GM21367 (cell line): ENCODE results near the gene LAPTM5.

Source experiments
- ATAC-seq: cut with Tn5 transposase; IDR thresholded peaks from one replicate; pipeline ENCODE4 v1.9.1; 2021; ENCODE audit not compliant: unreplicated experiment

LAPTM5 gene

GRCh38 chr1:30732277-30732996, 25.1 kb downstream of the LAPTM5 start:
- no peak for ATAC-seq

GRCh38 chr1:30731806-30732276, 25.7 kb downstream of the LAPTM5 start:
- no peak for ATAC-seq

GRCh38 chr1:30731109-30731805, 26.3 kb downstream of the LAPTM5 start:
- no peak for ATAC-seq

DNA sequence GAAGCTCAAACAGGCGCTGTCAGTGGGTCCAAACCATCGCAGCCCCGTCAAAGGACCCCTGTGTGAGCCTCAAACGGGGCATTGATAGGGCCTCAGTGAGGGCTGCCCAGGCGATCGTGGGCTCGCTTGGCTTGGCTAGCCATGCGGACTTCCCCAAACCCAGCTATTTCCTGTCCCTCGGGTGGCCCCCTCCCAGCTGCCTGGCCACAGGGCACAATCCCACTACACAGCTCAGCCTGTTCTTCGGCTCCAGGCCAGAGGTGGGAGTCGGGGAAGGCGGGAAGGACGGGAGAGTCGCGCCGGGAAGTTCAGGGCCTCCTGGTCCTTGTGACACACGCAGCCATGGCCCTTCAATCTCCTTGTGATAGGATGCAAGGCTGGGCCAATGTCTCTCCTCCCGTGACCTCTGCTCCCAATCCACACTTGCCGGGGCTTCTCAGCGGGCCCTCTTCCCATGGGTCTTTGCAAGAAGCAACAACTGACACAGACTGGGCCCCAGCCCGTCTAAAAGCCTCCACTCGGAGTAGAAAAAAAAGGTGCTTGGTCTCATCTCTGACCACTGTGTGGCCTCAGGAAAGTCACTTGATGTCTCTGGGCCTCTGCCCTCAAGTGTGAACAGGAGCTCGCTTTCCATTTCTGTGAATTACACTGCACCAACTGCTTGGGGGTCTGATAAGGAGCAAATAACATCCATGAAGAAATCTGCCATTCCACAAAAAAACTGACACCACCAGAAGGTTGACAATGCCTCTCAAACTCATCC, 27.0 kb downstream of the LAPTM5 start:
- ATAC-seq = no peak

- no peak for ATAC-seq
Measured at GRCh38 chr1:30729901-30730300, 27.7 kb downstream of the LAPTM5 start.

DNA sequence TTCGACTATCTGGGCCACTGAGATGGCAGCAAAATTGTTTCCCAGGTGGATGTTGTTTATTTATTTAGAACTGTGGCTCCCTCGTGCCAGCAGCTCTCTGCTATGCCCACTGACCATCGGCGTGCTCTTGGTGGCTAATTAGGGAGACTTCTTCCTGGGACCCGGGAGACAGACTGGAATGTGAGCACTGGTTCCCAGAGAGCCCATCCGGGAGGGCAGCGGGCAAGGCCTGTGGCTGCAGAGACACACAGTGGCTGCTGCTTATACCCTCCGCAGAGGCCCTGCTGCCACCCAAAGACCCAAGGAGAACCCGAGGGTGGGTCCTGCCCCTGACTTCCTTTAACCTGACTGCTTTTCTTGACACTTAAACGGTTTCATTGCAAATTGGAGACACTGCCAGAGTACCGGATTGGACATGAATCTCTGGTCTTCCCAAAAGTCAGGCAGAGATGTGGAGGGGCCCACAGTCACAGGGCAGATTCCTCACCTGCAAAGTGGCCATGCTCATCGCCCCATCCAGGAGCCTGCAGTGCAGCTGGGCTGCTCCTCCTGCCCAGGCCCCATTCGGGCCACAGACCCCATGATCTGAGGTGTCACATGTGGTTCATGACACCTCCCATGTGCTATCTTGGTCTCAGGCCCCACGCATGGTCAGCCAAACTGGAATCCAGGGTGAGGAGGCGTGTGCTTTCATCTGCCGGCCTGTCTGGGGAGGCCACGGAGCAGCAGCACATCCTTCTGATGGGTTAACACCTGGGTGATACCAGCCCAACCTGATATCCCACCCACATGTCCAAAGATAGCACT, 28.5 kb downstream of the LAPTM5 start:
- ATAC-seq = no peak

GRCh38 chr1:30728340-30728739, 29.2 kb downstream of the LAPTM5 start:
- ATAC-seq = no peak

DNA sequence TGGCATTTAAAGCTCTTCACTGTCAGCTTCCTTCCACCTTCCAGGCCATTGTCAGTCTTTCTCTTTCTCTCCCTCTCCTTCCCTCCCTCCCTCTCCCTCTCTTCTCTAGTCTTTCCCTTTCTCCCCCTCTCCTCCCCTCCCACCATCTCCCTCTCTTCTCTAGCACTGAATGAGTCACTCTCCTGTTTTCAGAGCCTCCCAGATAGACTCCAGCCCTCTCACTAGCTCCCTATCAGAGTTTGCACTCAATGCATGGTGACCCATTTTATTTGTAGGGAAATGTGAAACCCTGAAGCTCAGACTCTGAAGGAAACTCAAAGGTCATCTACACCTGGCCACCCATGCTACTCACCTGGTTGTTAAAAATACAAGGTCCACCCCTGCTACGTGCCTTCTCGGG, 29.8 kb downstream of the LAPTM5 start:
- no peak for ATAC-seq

DNA sequence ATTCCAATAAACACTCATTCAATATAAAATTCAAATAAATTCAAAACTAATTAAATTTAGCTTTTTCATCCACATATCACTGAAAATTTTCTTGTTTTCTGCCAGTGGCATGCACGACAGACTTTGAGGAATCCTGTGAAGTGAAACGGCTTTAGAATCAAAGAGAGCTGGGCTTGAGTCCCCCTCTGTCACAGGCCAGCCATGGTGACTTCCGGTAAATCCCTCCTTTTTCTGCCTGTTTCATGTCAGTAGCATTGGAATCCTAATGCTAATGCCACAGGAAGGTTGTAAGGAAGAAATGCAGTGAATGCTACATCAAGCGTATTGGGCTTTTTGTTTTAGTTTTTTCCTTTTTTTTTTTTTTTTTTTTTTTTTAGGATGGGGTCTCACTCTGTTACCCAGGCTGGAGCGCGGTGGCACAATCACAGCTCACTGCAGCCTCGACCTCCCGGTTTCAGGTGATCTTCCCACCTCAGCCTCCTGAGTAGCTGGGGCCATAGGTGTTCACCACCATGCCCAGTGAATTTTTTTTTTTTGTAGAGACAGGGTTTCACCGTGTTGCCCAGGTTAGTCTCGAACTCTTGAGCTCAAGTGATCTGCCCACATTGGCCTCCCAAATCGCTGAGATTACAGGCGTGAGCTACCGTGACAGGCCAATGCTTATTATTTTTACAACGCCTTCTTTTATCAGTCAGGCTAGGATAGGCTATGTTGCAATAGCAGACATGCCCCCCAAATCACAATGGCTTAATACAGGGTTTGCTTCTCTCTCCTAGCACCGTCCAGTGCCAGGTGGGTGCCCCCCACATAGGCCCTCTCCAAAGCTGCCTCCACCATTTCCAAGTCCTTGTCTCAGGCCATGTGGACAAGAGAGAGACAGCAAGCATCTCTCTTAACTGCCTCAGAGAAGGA, 30.5 kb downstream of the LAPTM5 start:
- no peak for ATAC-seq

DNA sequence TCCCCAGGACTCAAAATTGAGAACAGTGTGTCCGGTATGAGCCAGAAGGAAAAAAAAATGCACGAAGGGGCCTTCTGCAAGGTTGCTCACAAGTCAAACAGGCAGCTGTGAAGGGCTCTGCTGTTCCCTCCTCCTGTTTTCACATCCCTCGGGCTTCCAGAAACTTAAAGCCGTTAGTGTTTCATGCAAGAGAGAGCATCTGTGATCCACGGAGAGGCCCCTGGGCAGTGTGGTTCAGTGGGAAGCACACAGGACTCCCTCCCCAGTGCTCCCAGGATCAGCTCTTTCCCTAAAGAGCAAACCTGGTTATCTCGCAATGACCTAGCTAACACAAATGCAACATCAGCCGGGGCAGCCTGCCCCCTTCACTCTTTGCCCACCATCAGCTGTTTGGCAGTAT, 31.3 kb downstream of the LAPTM5 start:
- no peak for ATAC-seq

GRCh38 chr1:30725450-30726095, 32.0 kb downstream of the LAPTM5 start:
- no peak for ATAC-seq

- no peak for ATAC-seq
Measured at GRCh38 chr1:30724655-30725421, 32.7 kb downstream of the LAPTM5 start.

GRCh38 chr1:30724175-30724574, 33.4 kb downstream of the LAPTM5 start:
- no peak for ATAC-seq

GRCh38 chr1:30723331-30723755, 34.2 kb downstream of the LAPTM5 start, which contains the start of gene MATN1:
TSS of gene MATN1 (minus strand) at chr1:30723585. CDS start at chr1:30723551, 34 bp downstream.
- ATAC-seq = no peak

- no peak for ATAC-seq
Measured at GRCh38 chr1:30721812-30722537, 35.6 kb downstream of the LAPTM5 start.

DNA sequence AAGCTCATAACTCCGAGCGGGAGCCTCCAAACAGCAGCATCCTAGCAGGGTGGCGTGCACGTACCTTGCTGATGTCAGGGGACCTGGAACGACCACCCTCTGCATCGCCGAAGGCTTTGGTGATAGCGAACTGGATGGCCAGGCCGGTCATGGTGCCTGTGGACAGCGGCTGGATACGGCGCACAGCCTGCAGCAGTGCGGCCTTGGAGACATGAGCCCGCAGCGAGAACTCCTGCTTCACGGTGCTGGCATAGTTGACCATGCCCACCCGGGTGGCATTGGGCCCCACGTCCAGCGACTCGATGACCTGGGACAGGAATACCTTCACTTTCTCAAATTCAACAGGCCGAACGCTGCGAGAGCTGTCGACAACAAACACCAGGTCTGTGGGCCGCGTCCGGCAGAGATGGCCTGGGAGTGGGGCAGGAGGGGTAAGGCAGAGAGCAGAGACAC, 36.2 kb downstream of the LAPTM5 start:
- ATAC-seq = no peak

DNA sequence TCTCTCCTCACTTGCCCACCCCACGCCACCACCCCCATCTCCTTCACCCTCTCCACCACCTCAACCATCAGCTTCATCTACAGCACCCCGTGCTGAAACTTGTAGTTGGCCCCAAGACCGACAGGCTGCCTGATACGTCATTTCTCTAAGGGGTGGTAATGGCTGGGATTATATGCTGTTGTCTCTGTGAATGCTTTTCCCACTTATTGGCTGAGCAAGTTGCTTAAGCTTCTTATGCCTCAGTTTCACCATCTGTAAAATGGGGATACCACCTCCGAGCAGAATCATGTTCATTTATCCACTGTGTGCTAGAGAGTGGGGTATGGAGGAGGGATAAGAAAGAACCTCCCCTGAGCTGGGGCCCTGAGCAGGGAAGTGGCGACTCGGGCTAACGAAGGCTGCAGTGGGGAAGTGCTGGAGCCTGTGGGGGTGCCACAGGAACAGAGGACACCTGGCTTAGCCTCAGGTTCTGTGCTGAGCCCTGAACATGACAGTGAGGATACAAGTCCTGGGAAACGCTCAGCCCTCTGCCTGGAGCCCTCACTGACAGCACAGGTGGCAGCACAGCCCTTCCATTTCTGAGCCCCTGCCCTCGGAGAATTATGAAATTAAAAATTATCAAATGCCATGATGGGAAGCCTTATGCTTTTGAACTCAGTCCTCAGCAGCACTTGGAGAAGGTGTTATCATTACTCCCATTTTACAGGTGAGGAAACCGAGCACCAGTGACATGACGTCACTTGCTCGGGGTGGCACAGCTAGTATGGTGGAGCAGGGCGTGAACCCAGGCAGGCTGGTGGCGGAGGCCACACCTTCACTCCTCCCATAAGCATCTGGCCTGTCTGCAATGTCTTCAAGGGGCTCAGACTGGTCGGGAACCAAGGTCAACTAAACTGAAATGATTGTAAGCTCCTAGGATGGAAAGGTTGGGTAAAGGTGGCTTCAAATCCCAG, 37.0 kb downstream of the LAPTM5 start:
- no peak for ATAC-seq
